HepG2 (cell line): ENCODE data around the gene SSBP4. TPM values are rescaled to one million over a fixed set of nuclear protein-coding genes. Genes with fewer than 3 reads are reported as not detected.

ENCODE experiments used
- DNMT1 ChIP-seq: sonication (generic); formaldehyde crosslinking; IDR thresholded peaks from 2 replicates; pipeline ENCODE4 v1.5.1; 2020; ENCODE audit warnings: mild to moderate bottlenecking, missing genetic modification reagents
- FOXJ3 ChIP-seq: sonication (generic); formaldehyde crosslinking; IDR thresholded peaks from 2 replicates; pipeline ENCODE4 v1.4.0; 2020; ENCODE audit warnings: missing genetic modification reagents, mild to moderate bottlenecking, borderline replicate concordance
- FOXO1 ChIP-seq: sonication (generic); formaldehyde crosslinking; IDR thresholded peaks from 2 replicates; pipeline ENCODE4 v1.4.0; 2020; ENCODE audit warnings: missing genetic modification reagents
- GABPB1 ChIP-seq: IDR thresholded peaks from 2 replicates; pipeline ENCODE4 v1.6.1; 2016; ENCODE audit warnings: mild to moderate bottlenecking, missing genetic modification reagents, moderate library complexity, missing compliant biosample characterization
- GATAD2A ChIP-seq: IDR thresholded peaks from 2 replicates; pipeline ENCODE4 v1.6.1; 2016
- HCFC1 ChIP-seq: fragments of 150-350 bp; IDR thresholded peaks from 2 replicates; pipeline ENCODE4 v1.6.1; 2014; ENCODE audit warnings: low read depth, low read length
- HDAC2 ChIP-seq: sonication (generic); formaldehyde crosslinking; IDR thresholded peaks from 2 replicates; pipeline ENCODE4 v1.4.0; 2020; ENCODE audit warnings: missing genetic modification reagents
- HMG20A ChIP-seq: IDR thresholded peaks from 2 replicates; pipeline ENCODE4 v1.6.1; 2016; ENCODE audit warnings: borderline replicate concordance
- HOXA3 ChIP-seq: sonication (generic); formaldehyde crosslinking; IDR thresholded peaks from 2 replicates; pipeline ENCODE4 v1.5.0; 2020; ENCODE audit warnings: missing genetic modification reagents
- IRX3 ChIP-seq: sonication (generic); formaldehyde crosslinking; IDR thresholded peaks from 2 replicates; pipeline ENCODE4 v1.8.1; 2023; ENCODE audit warnings: mild to moderate bottlenecking, low read depth, missing genetic modification reagents, borderline replicate concordance
- MAX ChIP-seq: IDR thresholded peaks from 2 replicates; pipeline ENCODE4 v1.6.1; 2012; ENCODE audit warnings: inconsistent platforms
- MXD1 ChIP-seq: sonication (generic); formaldehyde crosslinking; IDR thresholded peaks from 2 replicates; pipeline ENCODE4 v1.4.0; 2020; ENCODE audit warnings: mild to moderate bottlenecking, missing genetic modification reagents
- MXI1 ChIP-seq: IDR thresholded peaks from 3 replicates; pipeline ENCODE4 v1.6.1; 2012; ENCODE audit warnings: low read depth, low read length, inconsistent platforms, borderline replicate concordance
- SAFB2 ChIP-seq: sonication (generic); formaldehyde crosslinking; IDR thresholded peaks from 2 replicates; pipeline ENCODE4 v1.5.1; 2020; ENCODE audit warnings: missing genetic modification reagents, low read depth, mild to moderate bottlenecking, borderline replicate concordance
- SAP130 ChIP-seq: IDR thresholded peaks from 2 replicates; pipeline ENCODE4 v1.6.1; 2016; ENCODE audit warnings: low read depth
- SIN3A ChIP-seq: IDR thresholded peaks from 2 replicates; pipeline ENCODE4 v1.6.1; 2011; ENCODE audit warnings: low read depth, mild to moderate bottlenecking, control low read depth, low read length, borderline replicate concordance
- SKIL ChIP-seq: sonication (generic); formaldehyde crosslinking; IDR thresholded peaks from 2 replicates; pipeline ENCODE4 v1.8.0; 2022; ENCODE audit warnings: missing genetic modification reagents, mild to moderate bottlenecking, moderate library complexity, borderline replicate concordance
- ZNF605 ChIP-seq: sonication (generic); formaldehyde crosslinking; IDR thresholded peaks from 2 replicates; pipeline ENCODE4 v1.8.0; 2022; ENCODE audit warnings: mild to moderate bottlenecking, missing genetic modification reagents
- ZNF7 ChIP-seq: IDR thresholded peaks from 2 replicates; pipeline ENCODE4 v1.6.1; 2016; ENCODE audit warnings: missing biosample characterization, missing genetic modification reagents
- ZNF777 ChIP-seq: sonication (generic); formaldehyde crosslinking; IDR thresholded peaks from 2 replicates; pipeline ENCODE4 v1.4.0; 2020; ENCODE audit warnings: missing genetic modification reagents
- ZNF788 ChIP-seq: sonication (generic); formaldehyde crosslinking; IDR thresholded peaks from 2 replicates; pipeline ENCODE4 v1.5.0; 2020; ENCODE audit warnings: mild to moderate bottlenecking, missing genetic modification reagents, borderline replicate concordance
- ZNF841 ChIP-seq: sonication (generic); formaldehyde crosslinking; IDR thresholded peaks from 2 replicates; pipeline ENCODE4 v1.8.1; 2023; ENCODE audit warnings: missing genetic modification reagents, borderline replicate concordance
- polyA plus RNA-seq, 8 experiments: library from polyadenylated mRNA; depleted of rRNA in 3 of 8; stranded (reverse) in 7 of 8; unstranded in 1 of 8; fragments of >200 nt; fragmentation: Illumina TruSeq in 4 of 8; extraction: Trizol in 4 of 8; gene quantifications; 2 replicates each; pipeline versions ENCODE4 v1.2.1 to v1.2.3, GENCODE V29; 2011 to 2016; ENCODE audit warnings: low read depth in 4 of 8, missing spikeins in 1 of 8, mixed read lengths in 1 of 8; ENCODE audit not compliant: insufficient read depth in 1 of 8
- total RNA-seq, 5 experiments: library from RNA; depleted of rRNA; stranded (reverse); fragments of >200 nt; fragmentation: Illumina TruSeq; extraction: Trizol; gene quantifications; 2 replicates each; pipeline ENCODE4 v1.2.3, GENCODE V29; 2016; ENCODE audit warnings: low read depth in 1 of 5
- TF ChIP-seq, protein P1 (sequence below): sonication (generic); formaldehyde crosslinking; IDR thresholded peaks from 2 replicates; pipeline ENCODE4 v1.4.0; 2020; ENCODE audit warnings: missing genetic modification reagents
- TF ChIP-seq, protein P2 (sequence below): sonication (generic); formaldehyde crosslinking; IDR thresholded peaks from 2 replicates; pipeline ENCODE4 v1.4.0; 2020; ENCODE audit warnings: missing genetic modification reagents, borderline replicate concordance

The SSBP4 gene
- total and polyA plus RNA-seq, 2 of the 13 experiments (the other 11 are each of a cell fraction or from before 2014, with no cell fraction given) = 20.8 to 39.5 TPM

DNA sequence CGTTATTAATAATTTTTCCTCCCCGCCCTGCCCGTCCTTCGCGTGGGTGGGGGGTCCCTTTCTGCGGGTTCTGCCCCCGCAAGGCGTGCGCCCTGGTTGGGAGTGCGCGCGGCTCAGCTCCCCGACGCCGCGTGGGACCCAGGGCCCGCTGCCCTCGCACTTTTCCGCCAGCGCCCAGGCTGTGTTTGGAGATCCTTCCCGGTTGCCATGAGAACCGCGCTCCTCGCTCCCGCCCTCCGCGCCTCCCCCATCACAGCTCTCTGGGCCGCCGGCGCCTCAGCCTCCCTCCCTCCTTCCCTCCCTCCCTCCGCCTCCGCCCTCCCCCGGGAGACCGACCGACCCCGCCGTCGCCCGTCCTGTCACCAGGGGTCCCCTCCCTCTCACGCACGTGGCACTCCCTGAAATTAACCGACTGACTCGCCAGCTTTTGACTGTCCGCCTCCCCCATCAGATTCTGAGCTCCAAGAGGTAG, 2.4 kb upstream of the SSBP4 start (continued):
- TF ChIP-seq FOXO1 (CRISPR knock-in tag) (no peak), IRX3 (CRISPR knock-in tag) (no peak), SAP130 (CRISPR knock-in tag) (peak; percentile 44), GATAD2A (CRISPR knock-in tag) (peak; percentile 10; the same call in 1 of the 2 replicates), ZNF7 (CRISPR knock-in tag) (no peak), MXI1 (peak; percentile 76; the same call in 2 of the 3 replicates), DNMT1 (CRISPR knock-in tag) (no peak), SKIL (0 out of 2 replicates have a peak, but pooled peaks have one; percentile 32), MAX (peak; percentile 93), ZNF841 (0 out of 2 replicates have a peak, but pooled peaks have one; percentile 46), ZNF777 (peak; percentile 88), HCFC1 (no peak), FOXJ3 (CRISPR knock-in tag) (0 out of 2 replicates have a peak, but pooled peaks have one; percentile 19), SIN3A (peak; percentile 35; the same call in 1 of the 2 replicates), ZNF605 (CRISPR knock-in tag) (peak; percentile 32; the same call in 1 of the 2 replicates), GABPB1 (CRISPR knock-in tag) (0 out of 2 replicates have a peak, but pooled peaks have one; percentile 39), HDAC2 (CRISPR knock-in tag) (peak; percentile 58; the same call in 1 of the 2 replicates), MXD1 (CRISPR knock-in tag) (0 out of 2 replicates have a peak, but pooled peaks have one; percentile 46), ZNF788 (no peak), HMG20A (CRISPR knock-in tag) (no peak), SAFB2 (CRISPR knock-in tag) (0 out of 2 replicates have a peak, but pooled peaks have one; percentile 21), HOXA3 (CRISPR knock-in tag) (peak; percentile 64)
- TF ChIP-seq, protein P1, sequence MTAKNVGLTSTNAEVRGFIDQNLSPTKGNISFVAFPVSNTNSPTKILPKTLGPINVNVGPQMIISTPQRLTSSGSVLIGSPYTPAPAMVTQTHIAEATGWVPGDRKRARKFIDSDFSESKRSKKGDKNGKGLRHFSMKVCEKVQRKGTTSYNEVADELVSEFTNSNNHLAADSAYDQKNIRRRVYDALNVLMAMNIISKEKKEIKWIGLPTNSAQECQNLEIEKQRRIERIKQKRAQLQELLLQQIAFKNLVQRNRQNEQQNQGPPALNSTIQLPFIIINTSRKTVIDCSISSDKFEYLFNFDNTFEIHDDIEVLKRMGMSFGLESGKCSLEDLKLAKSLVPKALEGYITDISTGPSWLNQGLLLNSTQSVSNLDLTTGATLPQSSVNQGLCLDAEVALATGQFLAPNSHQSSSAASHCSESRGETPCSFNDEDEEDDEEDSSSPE (CRISPR knock-in tag) = peak; percentile 70; the same call in 1 of the 2 replicates
- TF ChIP-seq, protein P2, sequence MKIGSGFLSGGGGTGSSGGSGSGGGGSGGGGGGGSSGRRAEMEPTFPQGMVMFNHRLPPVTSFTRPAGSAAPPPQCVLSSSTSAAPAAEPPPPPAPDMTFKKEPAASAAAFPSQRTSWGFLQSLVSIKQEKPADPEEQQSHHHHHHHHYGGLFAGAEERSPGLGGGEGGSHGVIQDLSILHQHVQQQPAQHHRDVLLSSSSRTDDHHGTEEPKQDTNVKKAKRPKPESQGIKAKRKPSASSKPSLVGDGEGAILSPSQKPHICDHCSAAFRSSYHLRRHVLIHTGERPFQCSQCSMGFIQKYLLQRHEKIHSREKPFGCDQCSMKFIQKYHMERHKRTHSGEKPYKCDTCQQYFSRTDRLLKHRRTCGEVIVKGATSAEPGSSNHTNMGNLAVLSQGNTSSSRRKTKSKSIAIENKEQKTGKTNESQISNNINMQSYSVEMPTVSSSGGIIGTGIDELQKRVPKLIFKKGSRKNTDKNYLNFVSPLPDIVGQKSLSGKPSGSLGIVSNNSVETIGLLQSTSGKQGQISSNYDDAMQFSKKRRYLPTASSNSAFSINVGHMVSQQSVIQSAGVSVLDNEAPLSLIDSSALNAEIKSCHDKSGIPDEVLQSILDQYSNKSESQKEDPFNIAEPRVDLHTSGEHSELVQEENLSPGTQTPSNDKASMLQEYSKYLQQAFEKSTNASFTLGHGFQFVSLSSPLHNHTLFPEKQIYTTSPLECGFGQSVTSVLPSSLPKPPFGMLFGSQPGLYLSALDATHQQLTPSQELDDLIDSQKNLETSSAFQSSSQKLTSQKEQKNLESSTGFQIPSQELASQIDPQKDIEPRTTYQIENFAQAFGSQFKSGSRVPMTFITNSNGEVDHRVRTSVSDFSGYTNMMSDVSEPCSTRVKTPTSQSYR (CRISPR knock-in tag) = peak; percentile 51; the same call in 1 of the 2 replicates
